Measurements from ENCODE around the gene MPP2. TPM values are rescaled to one million over a fixed set of nuclear protein-coding genes. Genes with fewer than 3 reads are reported as not detected.

The MPP2 gene
- polyA plus RNA-seq, 1 donor from 2014 or later = 25.5 TPM

GRCh38 chr17:43952351-43952723 lies 45.0 kb upstream of the MPP2 start:
- Histone ChIP-seq H3K4me2 (ENCODE audit: low read length) (no peak overlapping the region), H2AFZ (ENCODE audit: low read depth, low read length) (no peak overlapping the region), H3K36me3 (ENCODE audit: insufficient read depth, low read length) (no peaks in the 10 kb centered on the region), H3K27ac (ENCODE audit: low read length) (no peak overlapping the region), H4K20me1 (ENCODE audit: insufficient read depth) (no peaks in the 10 kb centered on the region), H3K79me2 (replicated peaks; ENCODE audit: insufficient read depth, low read length) (no peaks in the 10 kb centered on the region), H3F3A (ENCODE audit: insufficient read depth, low read length, poor library complexity, severe bottlenecking) (no peaks in the 10 kb centered on the region), H3K9ac (ENCODE audit: low read length) (no peak overlapping the region), H3K4me3 (ENCODE audit: low read length) (no peak overlapping the region), H3K9me2 (ENCODE audit: insufficient read depth, low read length) (no peaks in the 10 kb centered on the region), H3K27me3 (ENCODE audit: insufficient read depth, low read depth, low read length) (peaks cover 45% of the 10 kb centered on the region), H3K9me3 (ENCODE audit: low read length) (no peaks in the 10 kb centered on the region)
- TF ChIP-seq POLR2AphosphoS5 (IDR thresholded peaks at IDR 0.05) (no peak), EP300 (conservative IDR thresholded peaks at IDR 0.05; ENCODE audit: poor library complexity, severe bottlenecking) (no peak), RAD21 (conservative IDR thresholded peaks at IDR 0.05) (no peak), REST (IDR thresholded peaks at IDR 0.05; ENCODE audit: borderline replicate concordance) (no peak), SMC3 (conservative IDR thresholded peaks at IDR 0.05; ENCODE audit: poor library complexity) (no peak), MXI1 (conservative IDR thresholded peaks at IDR 0.05; ENCODE audit: poor library complexity, severe bottlenecking) (no peak), EZH2 (IDR thresholded peaks at IDR 0.05; ENCODE audit: borderline replicate concordance, insufficient read depth, low read length, poor library complexity, severe bottlenecking) (no peak), TAF1 (IDR thresholded peaks at IDR 0.05; ENCODE audit: low read depth) (no peak), CTCF (IDR thresholded peaks at IDR 0.05; ENCODE audit: poor library complexity, severe bottlenecking) (no peak)

- no peak overlapping the region for H2AFZ ChIP-seq (ENCODE audit: low read depth, low read length)
- no peaks in the 10 kb centered on the region for H3K79me2 ChIP-seq (replicated peaks; ENCODE audit: insufficient read depth, low read length)
- peaks cover 45% of the 10 kb centered on the region for H3K27me3 ChIP-seq (ENCODE audit: insufficient read depth, low read depth, low read length)
- H3K4me3 ChIP-seq (ENCODE audit: low read length) = no peak overlapping the region
- H3K9me3 ChIP-seq (ENCODE audit: low read length) = no peaks in the 10 kb centered on the region
- no peak overlapping the region for H3K27ac ChIP-seq (ENCODE audit: low read length)
- H3K36me3 ChIP-seq (ENCODE audit: insufficient read depth, low read length) = no peaks in the 10 kb centered on the region
- H3K9me2 ChIP-seq (ENCODE audit: insufficient read depth, low read length) = no peaks in the 10 kb centered on the region
- H3F3A ChIP-seq (ENCODE audit: insufficient read depth, low read length, poor library complexity, severe bottlenecking) = no peaks in the 10 kb centered on the region
- no peak for TF ChIP-seq POLR2AphosphoS5 (IDR thresholded peaks at IDR 0.05)
- no peak for TF ChIP-seq EZH2 (IDR thresholded peaks at IDR 0.05; ENCODE audit: borderline replicate concordance, insufficient read depth, low read length, poor library complexity, severe bottlenecking)
- TF ChIP-seq MXI1 (conservative IDR thresholded peaks at IDR 0.05; ENCODE audit: poor library complexity, severe bottlenecking) = no peak
- H3K9ac ChIP-seq (ENCODE audit: low read length) = no peak overlapping the region
- no peak overlapping the region for H3K4me2 ChIP-seq (ENCODE audit: low read length)
- no peaks in the 10 kb centered on the region for H4K20me1 ChIP-seq (ENCODE audit: insufficient read depth)
These were observed 44.4 kb upstream of the MPP2 start for GRCh38 chr17:43951750-43952149.

- Histone ChIP-seq H3K79me2 (replicated peaks; ENCODE audit: insufficient read depth, low read length) (no peaks in the 10 kb centered on the region), H3K27me3 (ENCODE audit: insufficient read depth, low read depth, low read length) (peaks cover 45% of the 10 kb centered on the region), H3K9ac (ENCODE audit: low read length) (no peak overlapping the region), H3K9me3 (ENCODE audit: low read length) (no peaks in the 10 kb centered on the region), H3K36me3 (ENCODE audit: insufficient read depth, low read length) (no peaks in the 10 kb centered on the region), H3K4me2 (ENCODE audit: low read length) (no peak overlapping the region), H3K27ac (ENCODE audit: low read length) (no peak overlapping the region), H3F3A (ENCODE audit: insufficient read depth, low read length, poor library complexity, severe bottlenecking) (no peaks in the 10 kb centered on the region), H4K20me1 (ENCODE audit: insufficient read depth) (no peaks in the 10 kb centered on the region), H2AFZ (ENCODE audit: low read depth, low read length) (no peak overlapping the region), H3K9me2 (ENCODE audit: insufficient read depth, low read length) (no peaks in the 10 kb centered on the region), H3K4me3 (ENCODE audit: low read length) (no peak overlapping the region)
- no peak for TF ChIP-seq TAF1 (IDR thresholded peaks at IDR 0.05; ENCODE audit: low read depth)
- no peak for TF ChIP-seq REST (IDR thresholded peaks at IDR 0.05; ENCODE audit: borderline replicate concordance)
- no peak for TF ChIP-seq MXI1 (conservative IDR thresholded peaks at IDR 0.05; ENCODE audit: poor library complexity, severe bottlenecking)
- no peak for TF ChIP-seq RAD21 (conservative IDR thresholded peaks at IDR 0.05)
- TF ChIP-seq POLR2AphosphoS5 (IDR thresholded peaks at IDR 0.05) = no peak
- no peak for TF ChIP-seq EZH2 (IDR thresholded peaks at IDR 0.05; ENCODE audit: borderline replicate concordance, insufficient read depth, low read length, poor library complexity, severe bottlenecking)
- TF ChIP-seq CTCF (IDR thresholded peaks at IDR 0.05; ENCODE audit: poor library complexity, severe bottlenecking) = no peak
- TF ChIP-seq EP300 (conservative IDR thresholded peaks at IDR 0.05; ENCODE audit: poor library complexity, severe bottlenecking) = no peak
- no peak for TF ChIP-seq SMC3 (conservative IDR thresholded peaks at IDR 0.05; ENCODE audit: poor library complexity)
These were observed 43.2 kb upstream of the MPP2 start for GRCh38 chr17:43950554-43950953.
